Fibroblast of the aortic adventitia (primary cell): Measurements from ENCODE around the gene FGF9. TPM values are rescaled to one million over a fixed set of nuclear protein-coding genes. Genes with fewer than 3 reads are reported as not detected.

Experiments used
- DNase-seq: peaks from one replicate; pipeline ENCODE4 v3.0.0-alpha.2; 2010; ENCODE audit warnings: low read depth
- H3K4me3 ChIP-seq: 2 replicates; pipeline ENCODE4 v1.5.1; 2011; ENCODE audit warnings: low read depth, mild to moderate bottlenecking, control low read depth, low read length, moderate library complexity
- total RNA-seq: library from RNA; depleted of rRNA; stranded (reverse); fragments of >200 nt; gene quantifications from 2 replicates; pipeline ENCODE4 v1.2.3, GENCODE V29; 2012; ENCODE audit warnings: low replicate concordance
- TF ChIP-seq, protein P1 (sequence below): IDR thresholded peaks from 2 replicates; pipeline ENCODE4 v1.5.1; 2011; ENCODE audit warnings: mild to moderate bottlenecking, low read length, control low read depth, inconsistent platforms; ENCODE audit not compliant: insufficient read depth

The FGF9 gene
- total RNA-seq, 1 donor, result 0.18 TPM

DNA sequence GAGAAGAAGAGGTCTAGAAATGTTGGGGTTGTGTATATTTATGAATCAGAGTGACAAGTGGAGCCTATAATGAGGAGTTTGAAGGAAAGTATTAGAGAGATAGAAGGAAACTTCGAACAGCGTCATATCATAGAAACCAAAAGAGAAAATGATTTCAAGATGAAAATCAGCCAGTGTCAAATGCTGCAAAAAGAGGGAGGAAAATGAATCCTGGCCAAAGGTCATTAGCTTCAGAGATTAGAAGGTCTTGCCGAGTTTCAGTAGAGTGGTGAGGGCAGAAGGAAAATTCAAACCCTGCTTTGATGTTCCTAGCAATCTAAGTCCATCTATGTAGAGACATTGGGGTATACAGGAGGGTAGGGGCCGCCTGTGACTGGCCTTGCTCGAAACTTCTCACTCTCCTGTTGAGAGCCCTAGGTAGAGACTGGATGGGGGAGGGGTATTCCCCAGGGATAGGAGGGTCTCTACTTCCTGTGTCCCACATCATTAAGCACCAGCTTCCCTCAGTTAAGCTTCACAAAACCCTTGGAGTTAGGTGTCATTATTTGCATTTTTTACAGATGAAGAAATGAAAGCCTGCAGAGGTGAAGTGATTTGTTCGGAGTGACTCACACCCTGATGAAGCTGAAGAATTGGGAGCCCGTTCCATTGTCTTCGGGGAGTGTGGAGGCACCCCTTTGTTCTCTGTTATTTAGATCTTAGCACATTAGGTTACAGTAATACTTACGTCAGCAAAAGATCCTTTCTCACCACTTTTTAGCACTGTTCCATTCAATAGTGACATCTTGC, 62.8 kb downstream of the FGF9 start:
- DNase-seq, result no peak

DNA sequence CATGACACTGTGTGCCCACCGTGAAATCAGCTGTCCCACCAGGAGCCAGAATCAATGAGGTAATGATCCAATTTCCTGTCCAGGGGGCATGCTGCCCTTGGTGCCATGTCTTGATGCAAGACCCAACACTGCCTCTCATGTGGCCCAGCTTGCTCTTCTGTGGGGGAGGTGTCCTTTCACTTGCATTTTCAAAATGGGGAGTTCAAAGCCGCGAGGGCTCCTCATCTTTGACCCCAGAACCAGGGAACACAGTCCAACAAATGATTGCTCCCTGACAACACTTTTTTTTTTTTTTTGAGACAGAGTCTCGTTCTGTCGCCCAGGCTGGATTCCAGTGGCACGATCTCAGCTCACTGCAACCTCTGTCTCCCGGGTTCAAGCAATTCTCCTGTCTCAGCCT, 64.1 kb downstream of the FGF9 start:
- no peak overlapping the region for H3K4me3 ChIP-seq
- no peak for DNase-seq
- TF ChIP-seq, protein P1, sequence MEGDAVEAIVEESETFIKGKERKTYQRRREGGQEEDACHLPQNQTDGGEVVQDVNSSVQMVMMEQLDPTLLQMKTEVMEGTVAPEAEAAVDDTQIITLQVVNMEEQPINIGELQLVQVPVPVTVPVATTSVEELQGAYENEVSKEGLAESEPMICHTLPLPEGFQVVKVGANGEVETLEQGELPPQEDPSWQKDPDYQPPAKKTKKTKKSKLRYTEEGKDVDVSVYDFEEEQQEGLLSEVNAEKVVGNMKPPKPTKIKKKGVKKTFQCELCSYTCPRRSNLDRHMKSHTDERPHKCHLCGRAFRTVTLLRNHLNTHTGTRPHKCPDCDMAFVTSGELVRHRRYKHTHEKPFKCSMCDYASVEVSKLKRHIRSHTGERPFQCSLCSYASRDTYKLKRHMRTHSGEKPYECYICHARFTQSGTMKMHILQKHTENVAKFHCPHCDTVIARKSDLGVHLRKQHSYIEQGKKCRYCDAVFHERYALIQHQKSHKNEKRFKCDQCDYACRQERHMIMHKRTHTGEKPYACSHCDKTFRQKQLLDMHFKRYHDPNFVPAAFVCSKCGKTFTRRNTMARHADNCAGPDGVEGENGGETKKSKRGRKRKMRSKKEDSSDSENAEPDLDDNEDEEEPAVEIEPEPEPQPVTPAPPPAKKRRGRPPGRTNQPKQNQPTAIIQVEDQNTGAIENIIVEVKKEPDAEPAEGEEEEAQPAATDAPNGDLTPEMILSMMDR, result no peak

More for the DNA sequence above, 62.8 kb downstream of the FGF9 start:
- TF ChIP-seq, protein P1, result no peak
- H3K4me3 ChIP-seq, result no peak overlapping the region

DNA sequence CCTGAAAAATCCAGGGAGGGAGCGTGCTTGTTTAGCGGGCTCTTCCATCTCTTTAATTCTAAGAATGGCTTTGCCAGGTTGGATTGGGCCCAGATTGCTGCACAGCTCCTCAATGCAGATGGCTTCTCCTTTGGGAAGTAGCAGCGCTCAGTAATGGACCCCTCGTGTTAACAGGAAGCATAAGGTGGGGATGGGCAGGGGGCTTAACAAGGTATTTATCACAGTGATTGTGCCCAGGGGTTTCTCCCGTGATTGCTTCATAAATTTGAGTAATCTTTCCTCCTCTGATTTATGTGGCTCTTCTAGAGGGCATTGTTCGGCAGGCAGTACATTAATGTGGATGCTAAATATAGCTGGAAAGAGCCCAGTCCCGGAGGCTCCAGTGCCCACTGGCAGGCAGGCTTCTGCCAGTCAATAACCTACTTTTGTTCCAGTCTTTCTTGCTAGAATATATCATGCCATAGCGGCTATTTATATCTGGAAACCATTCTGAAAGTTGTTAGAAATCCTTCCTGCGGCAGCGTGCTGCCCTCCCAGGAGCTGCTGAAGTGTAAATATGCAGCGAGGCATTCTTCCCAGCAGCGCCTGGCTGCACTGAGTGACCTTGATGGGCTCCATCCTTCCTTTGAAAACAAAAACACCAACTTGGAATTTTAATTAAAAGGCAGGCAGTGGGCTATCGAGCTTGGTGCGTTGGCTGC, 65.0 kb downstream of the FGF9 start:
- TF ChIP-seq, protein P1, result no peak
- DNase-seq, result no peak

DNA sequence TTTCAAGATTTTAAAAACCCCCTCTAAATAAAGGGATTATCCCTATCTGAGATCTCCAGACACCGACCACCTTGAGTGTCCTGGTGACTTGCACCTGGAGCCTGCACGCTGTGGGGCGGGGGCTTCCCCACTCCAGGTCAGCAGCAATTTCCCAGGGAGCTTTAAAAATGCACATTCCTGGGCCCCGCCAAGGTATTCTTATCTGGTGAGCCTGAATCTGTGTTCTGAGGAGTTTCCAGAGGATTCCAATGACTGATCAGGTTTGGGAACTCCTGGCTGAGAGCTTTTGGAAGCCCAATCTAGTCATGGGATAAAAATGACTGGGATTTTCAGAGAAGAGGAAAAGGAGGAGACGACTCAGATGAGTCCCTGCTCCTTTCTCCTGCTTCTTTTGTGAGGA, 66.1 kb downstream of the FGF9 start:
- DNase-seq, result no peak
- TF ChIP-seq, protein P1, result no peak
- H3K4me3 ChIP-seq, result no peak overlapping the region

More for the DNA sequence above, 65.0 kb downstream of the FGF9 start:
- no peak overlapping the region for H3K4me3 ChIP-seq

DNA sequence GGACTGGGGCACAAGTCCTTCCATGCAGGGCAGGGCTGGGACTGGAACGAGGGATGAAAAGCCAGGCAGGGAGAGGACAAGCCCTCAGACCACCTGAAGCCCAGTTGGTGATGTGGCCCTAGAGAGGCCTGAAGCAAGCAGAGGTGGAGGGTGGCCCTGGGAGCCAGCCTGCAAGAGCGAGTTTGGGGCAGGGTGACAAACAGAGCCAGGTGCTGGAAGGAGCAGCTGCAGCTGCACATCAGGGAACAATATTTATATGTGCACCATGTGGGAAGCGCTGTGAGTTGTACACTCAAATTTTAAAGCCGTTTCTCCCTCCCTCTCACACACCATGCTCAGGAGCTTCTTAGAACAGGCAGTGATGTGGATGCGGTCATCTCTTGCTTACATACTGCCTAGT, 67.8 kb downstream of the FGF9 start:
- no peak overlapping the region for H3K4me3 ChIP-seq
- DNase-seq, result no peak
- TF ChIP-seq, protein P1, result no peak

DNA sequence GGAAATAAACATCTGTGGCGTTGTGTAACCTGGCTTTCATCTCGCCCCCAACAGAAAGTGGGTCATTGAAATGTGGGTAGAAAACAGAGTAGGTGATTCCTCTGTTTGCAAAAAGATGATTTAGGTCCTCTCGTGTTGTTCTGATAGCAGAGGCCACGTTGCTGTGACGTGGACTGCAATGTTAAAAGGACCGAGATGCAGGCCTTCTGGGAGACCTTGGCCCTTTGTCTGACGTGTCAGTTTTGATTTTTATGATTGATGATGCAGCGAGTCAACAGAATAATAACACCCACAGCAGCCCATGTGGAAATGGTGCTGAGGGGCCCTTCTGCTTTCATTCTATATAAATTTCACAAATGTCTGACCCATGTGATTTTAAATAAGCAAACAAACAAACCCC, 68.9 kb downstream of the FGF9 start:
- H3K4me3 ChIP-seq, result no peak overlapping the region
- TF ChIP-seq, protein P1, result no peak
- DNase-seq, result no peak
